ENCODE results near the gene RGL2. TPM values are rescaled to one million over a fixed set of nuclear protein-coding genes. Genes with fewer than 3 reads are reported as not detected.
A peak's percentile ranks its signal among the peaks of the same experiment; 100 is the strongest.

The RGL2 gene
- total and polyA plus RNA-seq, 2 experiments from 2014 or later: 18.5 to 23.3 TPM

GRCh38 chr6:33321227-33321626, 22.5 kb upstream of the RGL2 start:
- 69 to 81% methylated on average over 8 to 9 of the region's 9 CpGs for WGBS, 2 experiments (ENCODE audit: low coverage in 1 of 2, low lambda C conversion rate in 2 of 2, missing lambda C conversion rate in 2 of 2)
- Histone ChIP-seq H3K79me2 (ENCODE audit: insufficient read depth) (peaks cover 51% of the 10 kb centered on the region), H3K9me3 (ENCODE audit: low read depth) (no peaks in the 10 kb centered on the region), H3K27me3 (replicated peaks; ENCODE audit: insufficient read depth) (no peaks in the 10 kb centered on the region), H2AFZ (no peak overlapping the region), H3K4me1 (ENCODE audit: insufficient read depth) (peaks cover 26% of the 10 kb centered on the region), H3F3A (ENCODE audit: insufficient read depth) (peaks cover 34% of the 10 kb centered on the region), H3K27ac (peak overlapping the region; percentile 77), H3K36me3 (ENCODE audit: low read depth) (peaks cover 13% of the 10 kb centered on the region; the same call in 1 of the 2 replicates), H4K20me1 (ENCODE audit: insufficient read depth) (no peaks in the 10 kb centered on the region), H3K9ac (peak overlapping the region; percentile 94; the same call in 1 of the 2 replicates), H3K4me2 (ENCODE audit: unreplicated experiment) (peak overlapping the region; percentile 87), H3K9me2 (ENCODE audit: insufficient read depth) (no peaks in the 10 kb centered on the region), H3K4me3 (peak overlapping the region; percentile 94; the same call in 1 of the 2 replicates)
- in situ Hi-C loops (cut with MboI): no loop called here
- DNase-seq: no peak
- no peak for TF ChIP-seq EZH2 (IDR thresholded peaks at IDR 0.05; ENCODE audit: insufficient read depth, poor library complexity, severe bottlenecking)
- TF ChIP-seq EZH2phosphoT487 (IDR thresholded peaks at IDR 0.05; ENCODE audit: insufficient read depth, low read depth): no peak

- H3K79me2 ChIP-seq (ENCODE audit: insufficient read depth): peaks cover 51% of the 10 kb centered on the region
- H3K9me2 ChIP-seq (ENCODE audit: insufficient read depth): no peaks in the 10 kb centered on the region
- 62 to 67% methylated on average over 32 of the region's 32 CpGs for whole genome bisulfite sequencing, 2 experiments (ENCODE audit: low coverage in 1 of 2, low lambda C conversion rate in 2 of 2, missing lambda C conversion rate in 2 of 2)
- peaks cover 34% of the 10 kb centered on the region for H3F3A ChIP-seq (ENCODE audit: insufficient read depth)
- H3K9me3 ChIP-seq (ENCODE audit: low read depth): no peaks in the 10 kb centered on the region
- H3K27me3 ChIP-seq (replicated peaks; ENCODE audit: insufficient read depth): no peaks in the 10 kb centered on the region
- peak; percentile 94 for DNase-seq
- H3K36me3 ChIP-seq (ENCODE audit: low read depth): peaks cover 13% of the 10 kb centered on the region; the same call in 1 of the 2 replicates
- in situ Hi-C loops (cut with MboI): no loop called here
- H4K20me1 ChIP-seq (ENCODE audit: insufficient read depth): no peaks in the 10 kb centered on the region
- TF ChIP-seq EZH2phosphoT487 (IDR thresholded peaks at IDR 0.05; ENCODE audit: insufficient read depth, low read depth) (no peak), EZH2 (IDR thresholded peaks at IDR 0.05; ENCODE audit: insufficient read depth, poor library complexity, severe bottlenecking) (no peak)
- H3K4me3 ChIP-seq: peak overlapping the region; percentile 94; the same call in 1 of the 2 replicates
- no peak overlapping the region for H2AFZ ChIP-seq
- H3K4me2 ChIP-seq (ENCODE audit: unreplicated experiment): peak overlapping the region; percentile 87
- H3K9ac ChIP-seq: peak overlapping the region; percentile 94
- H3K27ac ChIP-seq: peak overlapping the region; percentile 77
- peaks cover 26% of the 10 kb centered on the region for H3K4me1 ChIP-seq (ENCODE audit: insufficient read depth)
Measured at GRCh38 chr6:33320315-33321181, 21.8 kb upstream of the RGL2 start.

- H3K79me2 ChIP-seq (ENCODE audit: insufficient read depth): peaks cover 51% of the 10 kb centered on the region
- peaks cover 28% of the 10 kb centered on the region for H3K4me1 ChIP-seq (ENCODE audit: insufficient read depth)
Measured at GRCh38 chr6:33319939-33320314, 21.2 kb upstream of the RGL2 start.

GRCh38 chr6:33318426-33319073, 19.8 kb upstream of the RGL2 start:
- DNase-seq: no peak
- H3K27ac ChIP-seq: peak overlapping the region; percentile 78
- H2AFZ ChIP-seq: peak overlapping the region; percentile 74
- no peaks in the 10 kb centered on the region for H3K9me2 ChIP-seq (ENCODE audit: insufficient read depth)
- H3K4me2 ChIP-seq (ENCODE audit: unreplicated experiment): peak overlapping the region; percentile 78
- 74 to 81% methylated on average over 8 of the region's 8 CpGs for WGBS, 2 experiments (ENCODE audit: low coverage in 1 of 2, low lambda C conversion rate in 2 of 2, missing lambda C conversion rate in 2 of 2)
- H3K79me2 ChIP-seq (ENCODE audit: insufficient read depth): peaks cover 53% of the 10 kb centered on the region
- no peaks in the 10 kb centered on the region for H4K20me1 ChIP-seq (ENCODE audit: insufficient read depth)
- peak overlapping the region; percentile 80 for H3K9ac ChIP-seq
- TF ChIP-seq EZH2phosphoT487 (IDR thresholded peaks at IDR 0.05; ENCODE audit: insufficient read depth, low read depth): no peak
- TF ChIP-seq EZH2 (IDR thresholded peaks at IDR 0.05; ENCODE audit: insufficient read depth, poor library complexity, severe bottlenecking): no peak
- no peaks in the 10 kb centered on the region for H3K9me3 ChIP-seq (ENCODE audit: low read depth)
- no peaks in the 10 kb centered on the region for H3K27me3 ChIP-seq (replicated peaks; ENCODE audit: insufficient read depth)
- H3K4me1 ChIP-seq (ENCODE audit: insufficient read depth): peaks cover 32% of the 10 kb centered on the region
- peaks cover 30% of the 10 kb centered on the region for H3F3A ChIP-seq (ENCODE audit: insufficient read depth)
- H3K36me3 ChIP-seq (ENCODE audit: low read depth): peaks cover 13% of the 10 kb centered on the region; the same call in 1 of the 2 replicates
- in situ Hi-C loops (cut with MboI): no loop called here
- H3K4me3 ChIP-seq: peak overlapping the region; percentile 78

More at GRCh38 chr6:33319939-33320314, 21.2 kb upstream of the RGL2 start:
- Histone ChIP-seq H3K4me2 (ENCODE audit: unreplicated experiment) (peak overlapping the region; percentile 87), H3K4me3 (peak overlapping the region; percentile 46; the same call in 1 of the 2 replicates), H3K9me2 (ENCODE audit: insufficient read depth) (no peaks in the 10 kb centered on the region), H3K36me3 (ENCODE audit: low read depth) (peaks cover 13% of the 10 kb centered on the region; the same call in 1 of the 2 replicates), H2AFZ (no peak overlapping the region), H3F3A (ENCODE audit: insufficient read depth) (peaks cover 34% of the 10 kb centered on the region), H3K9me3 (ENCODE audit: low read depth) (no peaks in the 10 kb centered on the region), H3K27ac (peak overlapping the region; percentile 77), H3K27me3 (replicated peaks; ENCODE audit: insufficient read depth) (no peaks in the 10 kb centered on the region), H4K20me1 (ENCODE audit: insufficient read depth) (no peaks in the 10 kb centered on the region), H3K9ac (peak overlapping the region; percentile 94)
- in situ Hi-C loops (cut with MboI): no loop called here
- WGBS, 2 experiments (ENCODE audit: low coverage in 1 of 2, low lambda C conversion rate in 2 of 2, missing lambda C conversion rate in 2 of 2): 83% methylated on average over 3 of the region's 3 CpGs
- DNase-seq: no peak
- no peak for TF ChIP-seq EZH2phosphoT487 (IDR thresholded peaks at IDR 0.05; ENCODE audit: insufficient read depth, low read depth)
- no peak for TF ChIP-seq EZH2 (IDR thresholded peaks at IDR 0.05; ENCODE audit: insufficient read depth, poor library complexity, severe bottlenecking)
